Brain microvascular endothelial cell (primary cell): ENCODE data around the gene PHF2.

Experiments used
- DNase-seq: peaks from one replicate; pipeline ENCODE4 v3.0.0-alpha.2; 2020
- H3K27ac ChIP-seq: fragments of 250-450 bp; sonication (Bioruptor Pico); 2 replicates; pipeline ENCODE4 v1.5.1; 2020; ENCODE audit warnings: mild to moderate bottlenecking, moderate library complexity
- H3K27me3 ChIP-seq: fragments of 250-450 bp; sonication (Bioruptor Pico); replicated peaks from 2 replicates; pipeline ENCODE4 v1.5.1; 2020; ENCODE audit warnings: mild to moderate bottlenecking
- H3K36me3 ChIP-seq: fragments of 250-450 bp; sonication (Bioruptor Pico); replicated peaks from 2 replicates; pipeline ENCODE4 v1.5.1; 2020; ENCODE audit warnings: mild to moderate bottlenecking
- H3K4me3 ChIP-seq: 2 replicates; pipeline ENCODE4 v1.5.1; 2011; ENCODE audit warnings: low read depth, mild to moderate bottlenecking, control low read depth, low read length, moderate library complexity
- CTCF ChIP-seq: IDR thresholded peaks from 2 replicates; pipeline ENCODE4 v1.5.1; 2011; ENCODE audit warnings: low read depth, mild to moderate bottlenecking, moderate library complexity, low read length, control low read depth, inconsistent platforms; ENCODE audit errors: missing control alignments
- in situ Hi-C: cut with HindIII; loops from 2 replicates; pipeline ENCODE4 v1.10.0; 2017; ENCODE audit warnings: low sequenced_read_pairs, low pct_ligation_motif_present

PHF2 gene

GRCh38 chr9:93623753-93624152 lies 47.4 kb downstream of the PHF2 start:
- TF ChIP-seq CTCF, result no peak
- no peaks in the 10 kb centered on the region for H3K36me3 ChIP-seq
- in situ Hi-C loops, result no loop called here
- no peaks in the 10 kb centered on the region for H3K27me3 ChIP-seq
- no peak overlapping the region for H3K27ac ChIP-seq
- H3K4me3 ChIP-seq, result no peak overlapping the region
- no peak for DNase-seq

GRCh38 chr9:93624431-93624834 lies 48.0 kb downstream of the PHF2 start:
- no peak for TF ChIP-seq CTCF
- no peaks in the 10 kb centered on the region for H3K27me3 ChIP-seq
- no peak overlapping the region for H3K27ac ChIP-seq
- DNase-seq, result no peak
- H3K4me3 ChIP-seq, result no peak overlapping the region
- in situ Hi-C loops, result no loop called here
- H3K36me3 ChIP-seq, result no peaks in the 10 kb centered on the region

GRCh38 chr9:93624977-93625376 lies 48.6 kb downstream of the PHF2 start:
- H3K27me3 ChIP-seq, result no peaks in the 10 kb centered on the region
- DNase-seq, result no peak
- TF ChIP-seq CTCF, result no peak
- H3K36me3 ChIP-seq, result no peaks in the 10 kb centered on the region
- no peak overlapping the region for H3K4me3 ChIP-seq
- H3K27ac ChIP-seq, result no peak overlapping the region
- in situ Hi-C loops, result no loop called here

GRCh38 chr9:93629920-93630319 lies 53.5 kb downstream of the PHF2 start:
- H3K36me3 ChIP-seq, result no peaks in the 10 kb centered on the region
- in situ Hi-C loops, result no loop called here

GRCh38 chr9:93630806-93631411 lies 54.5 kb downstream of the PHF2 start:
- in situ Hi-C loops, result no loop called here
- no peak overlapping the region for H3K27ac ChIP-seq
- no peaks in the 10 kb centered on the region for H3K36me3 ChIP-seq
- no peak for TF ChIP-seq CTCF
- DNase-seq, result no peak
- H3K4me3 ChIP-seq, result no peak overlapping the region
- no peaks in the 10 kb centered on the region for H3K27me3 ChIP-seq

More at GRCh38 chr9:93629920-93630319, 53.5 kb downstream of the PHF2 start:
- no peaks in the 10 kb centered on the region for H3K27me3 ChIP-seq
- no peak for DNase-seq
- H3K27ac ChIP-seq, result no peak overlapping the region
- no peak for TF ChIP-seq CTCF
- H3K4me3 ChIP-seq, result no peak overlapping the region
